H1 (cell line): ENCODE measurements around the gene ABI1. TPM values are rescaled to one million over a fixed set of nuclear protein-coding genes. Genes with fewer than 3 reads are reported as not detected.

Source experiments
- CTBP2 ChIP-seq: IDR thresholded peaks from 2 replicates; pipeline ENCODE4 v1.7.0; 2011; ENCODE audit warnings: borderline replicate concordance, mild to moderate bottlenecking, moderate library complexity, mixed read lengths, low read length; ENCODE audit not compliant: insufficient read depth, insufficient read length
- EGR1 ChIP-seq: IDR thresholded peaks from 2 replicates; pipeline ENCODE4 v1.6.1; 2011; ENCODE audit warnings: low read depth, low read length, borderline replicate concordance
- EP300 ChIP-seq, 2 experiments: IDR thresholded peaks; 1 replicate in 1 of 2; 2 replicates in 1 of 2; pipeline ENCODE4 v1.6.1; 2011 to 2012; ENCODE audit warnings: low read depth in 2 of 2, low read length in 2 of 2, mild to moderate bottlenecking in 2 of 2, borderline replicate concordance in 1 of 2, inconsistent platforms in 1 of 2, moderate library complexity in 1 of 2
- HDAC6 ChIP-seq: IDR thresholded peaks from one replicate; pipeline ENCODE4 v1.7.1; 2012; ENCODE audit warnings: low read depth, mild to moderate bottlenecking, inconsistent platforms, low read length, moderate library complexity
- MAFK ChIP-seq: IDR thresholded peaks from 2 replicates; pipeline ENCODE4 v1.6.1; 2012; ENCODE audit warnings: low read depth, mild to moderate bottlenecking, improper control_type of control experiment, low read length
- SUZ12 ChIP-seq: fragments of 200-600 bp; sonication (generic); IDR thresholded peaks from 2 replicates; pipeline ENCODE4 v1.6.1; 2012; ENCODE audit warnings: mild to moderate bottlenecking, inconsistent platforms, low read length, moderate library complexity, mixed read lengths
- polyA plus RNA-seq, 7 experiments: library from polyadenylated mRNA; depleted of rRNA in 3 of 7; stranded (reverse) in 5 of 7; unstranded in 2 of 7; fragments of >200 nt in 5 of 7; fragments of 200-250 nt in 2 of 7; gene quantifications; 1 replicate in 5 of 7; 2 replicates in 1 of 7; 4 replicates in 1 of 7; pipeline versions ENCODE4 v1.2.1 to v1.2.3, GENCODE V29; 2011 to 2013; ENCODE audit warnings: missing spikeins in 2 of 7, mixed read lengths in 2 of 7
- total RNA-seq: library from RNA; stranded (reverse); fragmentation: NEBNext Ultra II Directional; extraction: Animal tissue kit (Norgen Biotek cat#: 25700); gene quantifications from 2 replicates; pipeline ENCODE4 v1.2.1, GENCODE V29; 2021
- TF ChIP-seq, protein P1 (sequence below): fragments of 300-600 bp; sonication (generic); IDR thresholded peaks from 2 replicates; pipeline ENCODE4 v1.7.1; 2012; ENCODE audit warnings: low read length, moderate library complexity, mild to moderate bottlenecking, inconsistent platforms; ENCODE audit not compliant: insufficient replicate concordance
- TF ChIP-seq, protein P2 (sequence below): IDR thresholded peaks from 2 replicates; pipeline ENCODE4 v1.6.1; 2011; ENCODE audit warnings: low read length, improper control_type of control experiment

ABI1 gene
- total and polyA plus RNA-seq, 2 of the 8 experiments (the other 6 are each of a cell fraction or from before 2014, with no cell fraction given): 35.4 to 37.0 TPM

DNA sequence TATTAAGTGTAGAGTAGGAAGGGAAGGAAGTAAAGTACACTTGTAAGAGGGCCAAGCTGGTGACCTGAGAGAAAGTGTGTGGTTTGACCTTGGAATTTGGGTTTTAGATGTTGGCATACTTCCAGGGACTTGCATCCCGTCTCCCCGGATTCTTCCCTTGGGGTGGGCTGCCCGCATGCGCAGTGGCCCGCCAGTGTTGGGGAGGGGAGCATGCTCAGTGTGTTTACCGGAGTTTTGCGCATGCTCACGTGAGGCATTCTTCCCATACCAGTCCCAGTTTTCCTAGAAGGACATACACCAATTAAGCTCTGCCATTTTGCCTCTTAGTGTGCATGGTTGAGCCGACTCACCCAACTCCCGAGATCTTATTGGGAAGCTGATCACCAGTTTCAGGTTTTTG lies 153.8 kb downstream of the ABI1 start (continued):
- no peak for TF ChIP-seq CTBP2
- TF ChIP-seq SUZ12: no peak
- TF ChIP-seq MAFK: no peak
- TF ChIP-seq, protein P1, sequence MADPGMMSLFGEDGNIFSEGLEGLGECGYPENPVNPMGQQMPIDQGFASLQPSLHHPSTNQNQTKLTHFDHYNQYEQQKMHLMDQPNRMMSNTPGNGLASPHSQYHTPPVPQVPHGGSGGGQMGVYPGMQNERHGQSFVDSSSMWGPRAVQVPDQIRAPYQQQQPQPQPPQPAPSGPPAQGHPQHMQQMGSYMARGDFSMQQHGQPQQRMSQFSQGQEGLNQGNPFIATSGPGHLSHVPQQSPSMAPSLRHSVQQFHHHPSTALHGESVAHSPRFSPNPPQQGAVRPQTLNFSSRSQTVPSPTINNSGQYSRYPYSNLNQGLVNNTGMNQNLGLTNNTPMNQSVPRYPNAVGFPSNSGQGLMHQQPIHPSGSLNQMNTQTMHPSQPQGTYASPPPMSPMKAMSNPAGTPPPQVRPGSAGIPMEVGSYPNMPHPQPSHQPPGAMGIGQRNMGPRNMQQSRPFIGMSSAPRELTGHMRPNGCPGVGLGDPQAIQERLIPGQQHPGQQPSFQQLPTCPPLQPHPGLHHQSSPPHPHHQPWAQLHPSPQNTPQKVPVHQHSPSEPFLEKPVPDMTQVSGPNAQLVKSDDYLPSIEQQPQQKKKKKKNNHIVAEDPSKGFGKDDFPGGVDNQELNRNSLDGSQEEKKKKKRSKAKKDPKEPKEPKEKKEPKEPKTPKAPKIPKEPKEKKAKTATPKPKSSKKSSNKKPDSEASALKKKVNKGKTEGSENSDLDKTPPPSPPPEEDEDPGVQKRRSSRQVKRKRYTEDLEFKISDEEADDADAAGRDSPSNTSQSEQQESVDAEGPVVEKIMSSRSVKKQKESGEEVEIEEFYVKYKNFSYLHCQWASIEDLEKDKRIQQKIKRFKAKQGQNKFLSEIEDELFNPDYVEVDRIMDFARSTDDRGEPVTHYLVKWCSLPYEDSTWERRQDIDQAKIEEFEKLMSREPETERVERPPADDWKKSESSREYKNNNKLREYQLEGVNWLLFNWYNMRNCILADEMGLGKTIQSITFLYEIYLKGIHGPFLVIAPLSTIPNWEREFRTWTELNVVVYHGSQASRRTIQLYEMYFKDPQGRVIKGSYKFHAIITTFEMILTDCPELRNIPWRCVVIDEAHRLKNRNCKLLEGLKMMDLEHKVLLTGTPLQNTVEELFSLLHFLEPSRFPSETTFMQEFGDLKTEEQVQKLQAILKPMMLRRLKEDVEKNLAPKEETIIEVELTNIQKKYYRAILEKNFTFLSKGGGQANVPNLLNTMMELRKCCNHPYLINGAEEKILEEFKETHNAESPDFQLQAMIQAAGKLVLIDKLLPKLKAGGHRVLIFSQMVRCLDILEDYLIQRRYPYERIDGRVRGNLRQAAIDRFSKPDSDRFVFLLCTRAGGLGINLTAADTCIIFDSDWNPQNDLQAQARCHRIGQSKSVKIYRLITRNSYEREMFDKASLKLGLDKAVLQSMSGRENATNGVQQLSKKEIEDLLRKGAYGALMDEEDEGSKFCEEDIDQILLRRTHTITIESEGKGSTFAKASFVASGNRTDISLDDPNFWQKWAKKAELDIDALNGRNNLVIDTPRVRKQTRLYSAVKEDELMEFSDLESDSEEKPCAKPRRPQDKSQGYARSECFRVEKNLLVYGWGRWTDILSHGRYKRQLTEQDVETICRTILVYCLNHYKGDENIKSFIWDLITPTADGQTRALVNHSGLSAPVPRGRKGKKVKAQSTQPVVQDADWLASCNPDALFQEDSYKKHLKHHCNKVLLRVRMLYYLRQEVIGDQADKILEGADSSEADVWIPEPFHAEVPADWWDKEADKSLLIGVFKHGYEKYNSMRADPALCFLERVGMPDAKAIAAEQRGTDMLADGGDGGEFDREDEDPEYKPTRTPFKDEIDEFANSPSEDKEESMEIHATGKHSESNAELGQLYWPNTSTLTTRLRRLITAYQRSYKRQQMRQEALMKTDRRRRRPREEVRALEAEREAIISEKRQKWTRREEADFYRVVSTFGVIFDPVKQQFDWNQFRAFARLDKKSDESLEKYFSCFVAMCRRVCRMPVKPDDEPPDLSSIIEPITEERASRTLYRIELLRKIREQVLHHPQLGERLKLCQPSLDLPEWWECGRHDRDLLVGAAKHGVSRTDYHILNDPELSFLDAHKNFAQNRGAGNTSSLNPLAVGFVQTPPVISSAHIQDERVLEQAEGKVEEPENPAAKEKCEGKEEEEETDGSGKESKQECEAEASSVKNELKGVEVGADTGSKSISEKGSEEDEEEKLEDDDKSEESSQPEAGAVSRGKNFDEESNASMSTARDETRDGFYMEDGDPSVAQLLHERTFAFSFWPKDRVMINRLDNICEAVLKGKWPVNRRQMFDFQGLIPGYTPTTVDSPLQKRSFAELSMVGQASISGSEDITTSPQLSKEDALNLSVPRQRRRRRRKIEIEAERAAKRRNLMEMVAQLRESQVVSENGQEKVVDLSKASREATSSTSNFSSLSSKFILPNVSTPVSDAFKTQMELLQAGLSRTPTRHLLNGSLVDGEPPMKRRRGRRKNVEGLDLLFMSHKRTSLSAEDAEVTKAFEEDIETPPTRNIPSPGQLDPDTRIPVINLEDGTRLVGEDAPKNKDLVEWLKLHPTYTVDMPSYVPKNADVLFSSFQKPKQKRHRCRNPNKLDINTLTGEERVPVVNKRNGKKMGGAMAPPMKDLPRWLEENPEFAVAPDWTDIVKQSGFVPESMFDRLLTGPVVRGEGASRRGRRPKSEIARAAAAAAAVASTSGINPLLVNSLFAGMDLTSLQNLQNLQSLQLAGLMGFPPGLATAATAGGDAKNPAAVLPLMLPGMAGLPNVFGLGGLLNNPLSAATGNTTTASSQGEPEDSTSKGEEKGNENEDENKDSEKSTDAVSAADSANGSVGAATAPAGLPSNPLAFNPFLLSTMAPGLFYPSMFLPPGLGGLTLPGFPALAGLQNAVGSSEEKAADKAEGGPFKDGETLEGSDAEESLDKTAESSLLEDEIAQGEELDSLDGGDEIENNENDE: no peak
- TF ChIP-seq EGR1: no peak
- TF ChIP-seq, protein P2, sequence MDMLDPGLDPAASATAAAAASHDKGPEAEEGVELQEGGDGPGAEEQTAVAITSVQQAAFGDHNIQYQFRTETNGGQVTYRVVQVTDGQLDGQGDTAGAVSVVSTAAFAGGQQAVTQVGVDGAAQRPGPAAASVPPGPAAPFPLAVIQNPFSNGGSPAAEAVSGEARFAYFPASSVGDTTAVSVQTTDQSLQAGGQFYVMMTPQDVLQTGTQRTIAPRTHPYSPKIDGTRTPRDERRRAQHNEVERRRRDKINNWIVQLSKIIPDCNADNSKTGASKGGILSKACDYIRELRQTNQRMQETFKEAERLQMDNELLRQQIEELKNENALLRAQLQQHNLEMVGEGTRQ: no peak
- TF ChIP-seq HDAC6: no peak
- no peak for TF ChIP-seq EP300 (IDR thresholded peaks at IDR 0.05; ENCODE audit: borderline replicate concordance in 1 of 2, low read depth in 2 of 2, low read length in 2 of 2)
